DOHH2 (cell line): ENCODE data around the gene TEX35.
"Not testable (repeated sequence)": the region's sequence is repeated elsewhere in the genome, so short reads cannot be mapped to it uniquely, and the experiment has no call there.

ENCODE experiments used
- H3F3A ChIP-seq: fragments of 200-600 bp; sonication (generic), shearing (Covaris generic); 2 replicates; pipeline ENCODE4 v1.6.0; 2016; ENCODE audit warnings: antibody characterized with exemption, mild to moderate bottlenecking; ENCODE audit not compliant: control insufficient read depth, insufficient read depth
- H3K27ac ChIP-seq: fragments of 200-600 bp; sonication (generic); 2 replicates; pipeline ENCODE4 v1.5.1; 2014; ENCODE audit warnings: low read depth, mild to moderate bottlenecking, low read length, moderate library complexity
- H3K27me3 ChIP-seq: fragments of 200-600 bp; sonication (generic); 2 replicates; pipeline ENCODE4 v1.6.1; 2014; ENCODE audit warnings: mild to moderate bottlenecking, low read length, mixed read lengths; ENCODE audit not compliant: control insufficient read depth
- H3K36me3 ChIP-seq: fragments of 200-600 bp; sonication (generic); 2 replicates; pipeline ENCODE4 v1.6.1; 2014; ENCODE audit warnings: mild to moderate bottlenecking, low read length, moderate library complexity, mixed read lengths; ENCODE audit not compliant: control insufficient read depth
- H3K4me1 ChIP-seq: fragments of 200-600 bp; sonication (generic); 2 replicates; pipeline ENCODE4 v1.6.1; 2014; ENCODE audit warnings: mild to moderate bottlenecking, low read length, mixed read lengths; ENCODE audit not compliant: control insufficient read depth
- H3K4me2 ChIP-seq: fragments of 200-600 bp; sonication (generic); 2 replicates; pipeline ENCODE4 v1.6.0; 2014; ENCODE audit warnings: mild to moderate bottlenecking, low read length, moderate library complexity
- H3K4me3 ChIP-seq: fragments of 200-600 bp; sonication (generic); 2 replicates; pipeline ENCODE4 v1.5.1; 2014; ENCODE audit warnings: mild to moderate bottlenecking, low read length, mixed read lengths
- H3K79me2 ChIP-seq: fragments of 200-600 bp; sonication (generic); 2 replicates; pipeline ENCODE4 v1.6.1; 2014; ENCODE audit warnings: mild to moderate bottlenecking, low read length, mixed read lengths; ENCODE audit not compliant: control insufficient read depth
- H3K9me2 ChIP-seq: fragments of 200-600 bp; sonication (generic); replicated peaks from 2 replicates; pipeline ENCODE4 v1.6.1; 2014; ENCODE audit warnings: mild to moderate bottlenecking, low read length, mixed read lengths; ENCODE audit not compliant: control insufficient read depth
- H3K9me3 ChIP-seq: fragments of 200-600 bp; sonication (generic); 2 replicates; pipeline ENCODE4 v1.6.1; 2014; ENCODE audit warnings: antibody characterized with exemption, low read length, mixed read lengths; ENCODE audit not compliant: control insufficient read depth, insufficient read depth
- H4K20me1 ChIP-seq: fragments of 200-600 bp; sonication (generic); 2 replicates; pipeline ENCODE4 v1.6.0; 2014; ENCODE audit warnings: low read depth, mild to moderate bottlenecking, antibody characterized with exemption, low read length, moderate library complexity; ENCODE audit not compliant: control insufficient read depth, insufficient read depth
- CTCF ChIP-seq: fragments of 200-600 bp; sonication (generic); IDR thresholded peaks from one replicate; pipeline ENCODE4 v1.5.1; 2014; ENCODE audit warnings: antibody characterized with exemption, mild to moderate bottlenecking, low read depth, low read length; ENCODE audit not compliant: poor library complexity, severe bottlenecking
- EZH2phosphoT487 ChIP-seq: fragments of 200-600 bp; sonication (generic); IDR thresholded peaks from 2 replicates; pipeline ENCODE4 v1.6.1; 2017; ENCODE audit warnings: borderline replicate concordance, mild to moderate bottlenecking, antibody characterized with exemption, low read length, moderate library complexity, mixed read lengths

Gene TEX35

DNA sequence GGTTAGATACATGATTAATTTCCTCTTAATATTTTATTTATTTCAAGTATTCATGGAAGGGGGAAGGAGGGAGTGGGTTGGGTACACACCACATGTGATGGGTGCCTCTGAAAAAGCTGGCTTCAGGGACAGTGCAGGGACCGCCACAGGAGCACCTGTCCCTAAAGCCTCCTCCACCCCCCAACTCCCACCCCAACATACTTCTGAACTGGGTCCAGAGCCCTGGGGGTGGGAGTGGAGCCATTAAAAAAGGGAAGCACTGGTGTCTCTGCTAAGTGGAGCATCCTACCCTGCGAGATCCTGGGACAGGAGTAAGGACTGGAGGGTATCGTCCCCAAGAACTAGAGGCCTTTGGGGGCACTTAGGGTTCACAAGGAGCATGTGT, 10.6 kb upstream of the TEX35 start:
- Histone ChIP-seq H3K27me3 (no peaks in the 10 kb centered on the region; the same call in 1 of the 2 replicates), H3K4me3 (no peak overlapping the region), H3K9me2 (no peaks in the 10 kb centered on the region), H3K4me1 (no peaks in the 10 kb centered on the region), H3K79me2 (no peaks in the 10 kb centered on the region), H3K4me2 (no peak overlapping the region), H3F3A (no peaks in the 10 kb centered on the region), H4K20me1 (no peaks in the 10 kb centered on the region), H3K36me3 (no peaks in the 10 kb centered on the region), H3K27ac (no peak overlapping the region), H3K9me3 (no peaks in the 10 kb centered on the region)
- TF ChIP-seq CTCF (no peak), EZH2phosphoT487 (no peak)

DNA sequence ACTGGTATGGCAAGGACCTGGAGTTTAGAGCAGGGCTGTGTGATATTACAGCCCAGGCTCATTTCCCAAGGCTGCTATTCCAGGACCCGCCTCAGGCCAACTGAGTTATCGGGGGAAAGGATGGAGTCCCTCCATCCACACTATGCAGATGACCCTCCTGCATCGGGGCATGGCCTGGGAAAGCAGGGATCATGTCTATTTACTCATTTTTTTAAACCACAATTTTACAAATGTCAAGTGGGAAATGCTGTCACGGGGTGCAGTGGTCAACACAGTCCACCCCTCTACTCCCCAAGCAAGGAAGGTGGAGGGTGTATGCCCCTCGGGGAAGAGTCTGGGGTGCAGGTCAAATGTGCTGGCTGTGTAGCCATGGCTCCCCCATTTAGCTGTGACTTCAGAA, 10.1 kb upstream of the TEX35 start:
- Histone ChIP-seq H3K36me3 (no peaks in the 10 kb centered on the region), H3K79me2 (no peaks in the 10 kb centered on the region), H3K4me1 (no peaks in the 10 kb centered on the region), H3K9me2 (no peaks in the 10 kb centered on the region), H3K4me2 (no peak overlapping the region), H3K4me3 (no peak overlapping the region), H3K9me3 (no peaks in the 10 kb centered on the region), H4K20me1 (no peaks in the 10 kb centered on the region), H3K27ac (no peak overlapping the region), H3K27me3 (no peaks in the 10 kb centered on the region; the same call in 1 of the 2 replicates), H3F3A (no peaks in the 10 kb centered on the region)
- TF ChIP-seq CTCF (no peak), EZH2phosphoT487 (no peak)

- not testable (repeated sequence) for H3K36me3 ChIP-seq, H3K4me2 ChIP-seq, H3K9me2 ChIP-seq, H4K20me1 ChIP-seq, H3K79me2 ChIP-seq, H3K27ac ChIP-seq, H3K9me3 ChIP-seq, H3K27me3 ChIP-seq, H3K4me3 ChIP-seq, H3F3A ChIP-seq, H3K4me1 ChIP-seq
Observed at GRCh38 chr1:178503316-178503715, 9.6 kb upstream of the TEX35 start.

DNA sequence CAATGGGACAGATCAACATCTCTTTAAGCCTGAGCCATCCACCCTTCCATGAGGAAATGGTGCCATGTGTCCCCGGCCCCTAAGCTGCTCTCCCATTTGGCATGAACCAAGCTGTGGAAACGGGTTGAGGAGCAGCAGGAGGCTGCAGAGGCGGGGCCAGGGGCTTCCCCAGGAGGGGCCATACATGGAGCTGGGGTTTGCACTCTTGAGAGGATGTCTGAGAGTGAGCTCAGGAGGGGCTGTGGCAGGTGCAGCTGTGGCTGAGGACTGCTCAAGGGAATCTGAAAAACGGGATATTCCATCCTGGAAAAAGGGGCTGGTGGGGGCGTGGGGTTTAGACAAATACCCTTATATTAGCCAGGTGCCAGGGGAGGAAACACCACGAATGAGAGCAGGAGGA, 9.1 kb upstream of the TEX35 start:
- Histone ChIP-seq H3K4me2 (no peak overlapping the region), H4K20me1 (no peaks in the 10 kb centered on the region), H3K27me3 (no peaks in the 10 kb centered on the region; the same call in 1 of the 2 replicates), H3K9me3 (no peaks in the 10 kb centered on the region), H3K9me2 (no peaks in the 10 kb centered on the region), H3K4me1 (no peaks in the 10 kb centered on the region), H3K36me3 (no peaks in the 10 kb centered on the region), H3F3A (no peaks in the 10 kb centered on the region), H3K27ac (no peak overlapping the region), H3K79me2 (no peaks in the 10 kb centered on the region), H3K4me3 (no peak overlapping the region)
- TF ChIP-seq EZH2phosphoT487 (no peak), CTCF (no peak)
